ENCODE results near the gene ANKRD33B. TPM values are rescaled to one million over a fixed set of nuclear protein-coding genes. Genes with fewer than 3 reads are reported as not detected.
A peak's percentile ranks its signal among the peaks of the same experiment; 100 is the strongest.

The ANKRD33B gene
- total RNA-seq, 1 experiment from 2014 or later = 3.1 TPM

DNA sequence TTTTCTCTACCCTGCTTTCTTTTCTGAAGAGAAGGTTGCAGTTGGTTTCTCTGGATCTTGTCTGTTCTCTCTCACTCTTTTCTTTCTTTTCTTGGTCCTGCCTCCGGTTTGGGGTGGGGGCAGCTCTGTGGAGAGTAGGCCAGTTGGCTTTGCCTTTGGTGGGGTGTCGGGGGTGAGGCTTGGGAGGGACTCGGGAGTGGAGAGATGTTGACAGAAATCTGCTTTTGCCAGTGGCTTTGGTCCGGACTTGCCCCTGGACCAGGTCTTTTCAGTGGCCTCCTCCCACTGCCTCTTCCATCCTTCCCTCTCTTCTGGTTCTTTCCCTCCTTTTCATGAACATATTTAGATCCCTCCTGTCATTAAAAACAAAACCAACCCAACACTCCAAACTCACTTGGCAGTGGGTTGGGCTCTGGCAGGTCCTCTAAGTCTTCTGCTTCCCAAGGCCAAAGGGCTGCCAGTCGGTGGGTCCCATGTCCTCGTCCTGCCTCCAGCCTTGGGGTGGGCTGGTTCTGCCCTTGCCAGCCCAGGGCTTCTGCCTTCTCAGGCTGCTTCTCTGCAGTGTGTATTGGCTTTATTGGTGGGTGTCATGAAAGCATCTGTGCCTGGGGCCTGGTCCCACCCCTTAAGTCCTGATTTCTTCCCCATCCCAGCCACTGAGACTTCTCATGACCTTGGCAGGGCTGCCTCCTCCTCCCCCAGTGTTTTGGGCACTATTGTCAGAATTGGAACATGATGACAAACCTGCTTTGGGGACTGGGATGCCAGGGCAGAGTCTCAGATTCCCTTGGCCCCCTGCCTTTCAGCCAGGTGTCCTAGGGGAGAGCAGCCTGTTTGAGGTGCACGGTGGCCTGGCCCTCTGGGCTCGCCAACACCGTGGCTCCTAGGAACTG is 16.9 kb downstream of the ANKRD33B start:
- BruUV-seq (replicated peaks) = no TSS peak
- intact Hi-C loops (cut with micrococcal nuclease) = no loop called here
- H3K36me3 Mint-ChIP-seq (ENCODE audit: insufficient read depth, unreplicated experiment) = no peaks in the 10 kb centered on the region
- no peaks in the 10 kb centered on the region for H3K27me3 Mint-ChIP-seq (ENCODE audit: insufficient read depth, unreplicated experiment)
- peaks cover 15% of the 10 kb centered on the region for H3K4me1 Mint-ChIP-seq (ENCODE audit: insufficient read depth, unreplicated experiment)
- TF ChIP-seq, protein P1, sequence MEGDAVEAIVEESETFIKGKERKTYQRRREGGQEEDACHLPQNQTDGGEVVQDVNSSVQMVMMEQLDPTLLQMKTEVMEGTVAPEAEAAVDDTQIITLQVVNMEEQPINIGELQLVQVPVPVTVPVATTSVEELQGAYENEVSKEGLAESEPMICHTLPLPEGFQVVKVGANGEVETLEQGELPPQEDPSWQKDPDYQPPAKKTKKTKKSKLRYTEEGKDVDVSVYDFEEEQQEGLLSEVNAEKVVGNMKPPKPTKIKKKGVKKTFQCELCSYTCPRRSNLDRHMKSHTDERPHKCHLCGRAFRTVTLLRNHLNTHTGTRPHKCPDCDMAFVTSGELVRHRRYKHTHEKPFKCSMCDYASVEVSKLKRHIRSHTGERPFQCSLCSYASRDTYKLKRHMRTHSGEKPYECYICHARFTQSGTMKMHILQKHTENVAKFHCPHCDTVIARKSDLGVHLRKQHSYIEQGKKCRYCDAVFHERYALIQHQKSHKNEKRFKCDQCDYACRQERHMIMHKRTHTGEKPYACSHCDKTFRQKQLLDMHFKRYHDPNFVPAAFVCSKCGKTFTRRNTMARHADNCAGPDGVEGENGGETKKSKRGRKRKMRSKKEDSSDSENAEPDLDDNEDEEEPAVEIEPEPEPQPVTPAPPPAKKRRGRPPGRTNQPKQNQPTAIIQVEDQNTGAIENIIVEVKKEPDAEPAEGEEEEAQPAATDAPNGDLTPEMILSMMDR (IDR thresholded peaks at IDR 0.05; ENCODE audit: unreplicated experiment) = no peak
- DNase-seq (ENCODE audit: unreplicated experiment) = no peak
- ChIA-PET POLR2A (no interaction called here), CTCF (no interaction called here)
- no peaks in the 10 kb centered on the region for H3K9me3 Mint-ChIP-seq (ENCODE audit: unreplicated experiment)
- H3K4me3 Mint-ChIP-seq (ENCODE audit: unreplicated experiment) = no peak overlapping the region
- no peak overlapping the region for H3K27ac Mint-ChIP-seq (ENCODE audit: low read depth, unreplicated experiment)

DNA sequence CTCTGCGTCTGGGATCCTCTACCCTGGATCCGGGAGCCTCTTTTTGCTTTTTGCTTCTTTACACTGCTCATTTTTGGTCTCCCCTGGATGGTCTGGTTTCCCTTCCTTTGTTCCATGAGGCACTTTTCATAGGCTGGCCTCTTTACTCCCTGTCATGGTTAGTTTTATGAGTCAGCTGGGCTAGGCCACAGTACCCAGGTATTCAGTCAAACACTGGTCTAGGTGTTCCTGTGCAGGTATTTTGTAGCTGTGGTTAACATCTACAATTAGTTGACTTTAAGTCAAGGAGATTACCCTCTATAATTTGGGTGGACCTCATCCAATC is 17.5 kb downstream of the ANKRD33B start:
- no peak overlapping the region for H3K4me3 Mint-ChIP-seq (ENCODE audit: unreplicated experiment)
- DNase-seq (ENCODE audit: unreplicated experiment) = no peak
- TF ChIP-seq, protein P1 (IDR thresholded peaks at IDR 0.05; ENCODE audit: unreplicated experiment) = no peak
- ChIA-PET CTCF (no interaction called here), POLR2A (interaction anchor here (0.6 to 1.1 kb wide), 2 partner anchors 12 to 100 kb away, joined by 3 read pairs; no protein-coding TSS in a partner anchor)
- intact Hi-C loops (cut with micrococcal nuclease) = no loop called here
- no peaks in the 10 kb centered on the region for H3K27me3 Mint-ChIP-seq (ENCODE audit: insufficient read depth, unreplicated experiment)
- no peaks in the 10 kb centered on the region for H3K36me3 Mint-ChIP-seq (ENCODE audit: insufficient read depth, unreplicated experiment)
- H3K27ac Mint-ChIP-seq (ENCODE audit: low read depth, unreplicated experiment) = peak overlapping the region; percentile 31
- H3K4me1 Mint-ChIP-seq (ENCODE audit: insufficient read depth, unreplicated experiment) = peaks cover 15% of the 10 kb centered on the region
- no TSS peak for BruUV-seq (replicated peaks)
- H3K9me3 Mint-ChIP-seq (ENCODE audit: unreplicated experiment) = no peaks in the 10 kb centered on the region

DNA sequence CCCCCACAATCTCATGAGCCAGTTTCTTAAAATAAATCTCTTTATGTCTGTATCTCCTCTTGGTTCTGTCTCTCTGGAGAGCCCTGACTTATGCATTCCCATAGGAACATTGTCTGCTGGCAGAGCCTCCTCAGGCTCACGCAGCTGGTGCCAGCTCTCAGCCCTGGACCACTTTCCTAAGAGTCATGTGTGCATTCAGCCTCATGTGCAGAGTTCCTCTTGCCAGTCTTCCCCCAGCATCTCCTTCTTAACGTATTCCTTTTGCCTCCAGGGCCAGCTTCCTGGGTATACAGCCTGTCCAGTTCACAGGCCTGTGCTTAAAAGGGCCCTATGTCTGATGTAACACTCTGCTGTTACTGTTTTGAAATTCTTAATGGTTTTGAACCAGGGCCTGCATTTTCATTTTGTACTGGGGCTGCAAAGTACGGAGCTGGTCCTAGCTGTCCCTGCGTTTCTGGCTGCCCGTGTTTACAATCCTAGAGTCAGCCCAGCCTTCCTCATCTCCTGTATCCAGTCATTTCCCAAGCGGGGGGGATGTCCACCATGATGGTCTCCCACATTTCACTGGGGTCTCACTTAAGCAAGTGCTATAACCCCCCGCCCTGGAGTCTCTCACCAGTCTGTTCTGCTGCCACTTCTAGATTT is 18.1 kb downstream of the ANKRD33B start:
- CTCF ChIA-PET = interaction anchor here (0.7 kb wide), 1 partner anchor 528 kb away, joined by 3 read pairs; no protein-coding TSS in a partner anchor
- H3K9me3 Mint-ChIP-seq (ENCODE audit: unreplicated experiment) = no peaks in the 10 kb centered on the region
- H3K36me3 Mint-ChIP-seq (ENCODE audit: insufficient read depth, unreplicated experiment) = no peaks in the 10 kb centered on the region
- H3K4me3 Mint-ChIP-seq (ENCODE audit: unreplicated experiment) = no peak overlapping the region
- DNase-seq (ENCODE audit: unreplicated experiment) = no peak
- POLR2A ChIA-PET = interaction anchor here (0.6 to 1.1 kb wide), 2 partner anchors 11 to 101 kb away, joined by 3 read pairs; no protein-coding TSS in a partner anchor
- BruUV-seq (replicated peaks) = no TSS peak
- peaks cover 15% of the 10 kb centered on the region for H3K4me1 Mint-ChIP-seq (ENCODE audit: insufficient read depth, unreplicated experiment)
- TF ChIP-seq, protein P1 (IDR thresholded peaks at IDR 0.05; ENCODE audit: unreplicated experiment) = no peak
- H3K27me3 Mint-ChIP-seq (ENCODE audit: insufficient read depth, unreplicated experiment) = no peaks in the 10 kb centered on the region
- intact Hi-C loops (cut with micrococcal nuclease) = no loop called here
- H3K27ac Mint-ChIP-seq (ENCODE audit: low read depth, unreplicated experiment) = peak overlapping the region; percentile 31

DNA sequence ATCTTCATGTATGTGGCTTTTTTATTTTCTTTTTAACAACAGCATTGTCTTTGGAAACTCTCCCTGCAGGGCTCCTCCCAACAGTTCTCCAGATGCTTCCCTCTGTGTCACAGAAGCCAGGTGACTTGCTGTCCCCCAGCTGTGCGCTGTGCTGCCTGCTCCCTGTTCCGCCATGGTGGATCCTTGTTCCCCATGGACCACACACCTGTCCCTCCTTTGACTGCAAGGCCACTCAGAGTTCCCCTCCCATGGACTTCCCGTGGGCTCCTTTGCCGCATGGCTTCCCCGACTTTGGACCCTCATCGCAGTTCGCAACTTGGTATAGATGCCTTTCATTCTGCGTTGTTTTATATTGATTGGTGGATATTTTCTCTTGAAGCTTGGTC is 18.6 kb downstream of the ANKRD33B start:
- Mint-ChIP-seq H3K27ac (ENCODE audit: low read depth, unreplicated experiment) (no peak overlapping the region), H3K9me3 (ENCODE audit: unreplicated experiment) (no peaks in the 10 kb centered on the region), H3K36me3 (ENCODE audit: insufficient read depth, unreplicated experiment) (no peaks in the 10 kb centered on the region), H3K4me3 (ENCODE audit: unreplicated experiment) (no peak overlapping the region), H3K27me3 (ENCODE audit: insufficient read depth, unreplicated experiment) (no peaks in the 10 kb centered on the region), H3K4me1 (ENCODE audit: insufficient read depth, unreplicated experiment) (peaks cover 15% of the 10 kb centered on the region)
- ChIA-PET CTCF (interaction anchor here (0.7 kb wide), 1 partner anchor 527 kb away, joined by 3 read pairs; no protein-coding TSS in a partner anchor), POLR2A (interaction anchor here (1.1 kb wide), 1 partner anchor 11 kb away, joined by 3 read pairs; no protein-coding TSS in a partner anchor)
- intact Hi-C loops (cut with micrococcal nuclease) = no loop called here
- DNase-seq (ENCODE audit: unreplicated experiment) = no peak
- TF ChIP-seq, protein P1 (IDR thresholded peaks at IDR 0.05; ENCODE audit: unreplicated experiment) = no peak
- no TSS peak for BruUV-seq (replicated peaks)
